RWPE1 (cell line): ENCODE measurements around the gene PTPRR.
A peak's percentile ranks its signal among the peaks of the same experiment; 100 is the strongest.

Experiments
- CTCF ChIA-PET: fragments of 350-600 bp; sonication (Branson Sonifier 250); formaldehyde crosslinking; extraction: SDS; loops from one replicate; lab custom pipeline; 2021; lab: Yijun Ruan, JAX
- POLR2A ChIA-PET: fragments of 400-600 bp; formaldehyde crosslinking; extraction: SDS; loops from one replicate; lab custom pipeline; 2020; ENCODE audit warnings: antibody characterized with exemption; ENCODE audit not compliant: low non-redundant PET; lab: Yijun Ruan, JAX
- DNase-seq: peaks from one replicate; pipeline ENCODE4 v3.0.0; 2012; ENCODE audit warnings: low spot score
- H3K27ac ChIP-seq: fragments of 450-650 bp; 2 replicates; pipeline ENCODE4 v1.5.1; 2017
- TF ChIP-seq, protein P1 (sequence below): fragments of 450-650 bp; conservative IDR thresholded peaks from 2 replicates; pipeline ENCODE4 v1.5.1; 2017; ENCODE audit warnings: low read depth, mild to moderate bottlenecking

PTPRR gene

DNA sequence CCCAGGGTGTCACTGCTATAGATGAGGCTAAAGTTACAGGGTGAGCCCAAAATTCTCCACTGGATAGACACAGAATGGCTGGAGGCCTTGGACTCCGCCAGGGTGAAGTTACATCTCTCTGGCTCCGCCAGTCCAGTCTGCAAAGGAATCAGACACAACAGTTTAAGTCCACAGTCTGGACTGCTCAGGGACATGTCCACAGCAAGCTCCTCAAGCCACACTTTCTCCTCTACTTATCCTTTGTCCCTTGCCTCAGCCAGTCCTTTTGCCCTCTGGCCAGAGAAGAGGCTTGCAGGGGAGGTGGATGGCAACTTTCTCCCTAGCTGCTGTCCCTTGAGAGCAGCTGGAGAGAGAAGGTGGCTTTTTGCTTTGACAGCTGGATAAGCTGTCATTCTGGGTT lies 311.3 kb downstream of the PTPRR start:
- TF ChIP-seq, protein P1, sequence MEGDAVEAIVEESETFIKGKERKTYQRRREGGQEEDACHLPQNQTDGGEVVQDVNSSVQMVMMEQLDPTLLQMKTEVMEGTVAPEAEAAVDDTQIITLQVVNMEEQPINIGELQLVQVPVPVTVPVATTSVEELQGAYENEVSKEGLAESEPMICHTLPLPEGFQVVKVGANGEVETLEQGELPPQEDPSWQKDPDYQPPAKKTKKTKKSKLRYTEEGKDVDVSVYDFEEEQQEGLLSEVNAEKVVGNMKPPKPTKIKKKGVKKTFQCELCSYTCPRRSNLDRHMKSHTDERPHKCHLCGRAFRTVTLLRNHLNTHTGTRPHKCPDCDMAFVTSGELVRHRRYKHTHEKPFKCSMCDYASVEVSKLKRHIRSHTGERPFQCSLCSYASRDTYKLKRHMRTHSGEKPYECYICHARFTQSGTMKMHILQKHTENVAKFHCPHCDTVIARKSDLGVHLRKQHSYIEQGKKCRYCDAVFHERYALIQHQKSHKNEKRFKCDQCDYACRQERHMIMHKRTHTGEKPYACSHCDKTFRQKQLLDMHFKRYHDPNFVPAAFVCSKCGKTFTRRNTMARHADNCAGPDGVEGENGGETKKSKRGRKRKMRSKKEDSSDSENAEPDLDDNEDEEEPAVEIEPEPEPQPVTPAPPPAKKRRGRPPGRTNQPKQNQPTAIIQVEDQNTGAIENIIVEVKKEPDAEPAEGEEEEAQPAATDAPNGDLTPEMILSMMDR, result no peak
- ChIA-PET POLR2A (no interaction called here), CTCF (no interaction called here)

DNA sequence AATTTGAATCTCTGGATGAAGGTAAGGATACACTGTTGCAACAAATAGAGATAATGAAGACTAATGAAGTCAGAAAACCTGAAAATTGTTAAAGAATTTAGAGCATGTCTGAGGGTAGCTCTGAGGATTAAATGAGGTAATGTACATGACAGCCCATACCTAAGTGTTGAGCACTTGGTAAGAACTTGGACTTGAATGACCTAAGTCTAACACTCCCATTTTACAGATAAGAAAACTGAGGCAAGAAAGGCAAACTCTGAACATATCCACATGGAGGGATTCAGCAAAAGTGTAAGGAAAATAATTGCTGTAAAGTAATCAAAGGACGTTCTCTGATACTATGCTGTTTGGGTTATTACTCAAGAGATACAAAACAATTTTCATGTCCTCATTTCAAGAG lies 312.4 kb downstream of the PTPRR start:
- no peak overlapping the region for H3K27ac ChIP-seq
- TF ChIP-seq, protein P1, result no peak
- no peak for DNase-seq
- ChIA-PET POLR2A (no interaction called here), CTCF (no interaction called here)

More for the DNA sequence above, 311.3 kb downstream of the PTPRR start:
- H3K27ac ChIP-seq, result no peak overlapping the region
- no peak for DNase-seq

DNA sequence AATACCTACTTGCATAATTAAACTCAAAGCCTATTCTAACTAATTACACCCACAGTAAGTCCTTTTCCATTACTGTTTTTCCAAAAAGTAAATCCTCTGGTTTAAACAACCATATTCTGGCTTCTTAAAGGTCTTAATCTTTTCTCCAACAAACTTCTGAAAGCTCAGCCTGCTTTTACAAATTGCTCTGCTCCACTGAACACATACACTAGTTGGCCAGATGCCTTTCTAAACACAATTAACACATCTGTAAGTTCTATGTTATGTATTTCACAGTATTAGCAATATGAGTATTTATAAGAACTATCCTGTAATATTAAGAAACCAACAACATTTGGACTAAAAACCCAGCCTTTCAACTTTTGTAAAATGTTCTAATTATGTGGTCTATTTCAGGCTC lies 313.4 kb downstream of the PTPRR start:
- no peak overlapping the region for H3K27ac ChIP-seq
- TF ChIP-seq, protein P1, result no peak
- POLR2A ChIA-PET, result no interaction called here
- DNase-seq, result no peak
- CTCF ChIA-PET, result no interaction called here

DNA sequence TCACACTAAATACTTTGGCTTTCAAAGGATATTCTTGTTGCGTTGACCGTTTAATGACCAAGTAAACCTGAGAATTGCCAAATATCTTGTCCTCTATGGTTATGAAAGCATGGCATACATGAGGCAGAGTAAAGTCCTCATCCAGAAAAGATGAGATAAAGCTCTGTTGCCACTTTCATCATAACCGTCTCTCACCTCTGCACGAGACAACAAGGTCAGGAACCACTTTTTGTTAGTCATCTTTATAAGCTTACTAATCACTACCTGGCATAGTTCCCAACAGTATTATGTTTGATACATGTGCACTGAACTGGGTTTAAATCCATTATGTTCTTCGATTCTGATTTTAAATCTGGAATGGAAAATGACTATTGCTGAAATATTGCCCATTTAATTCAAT lies 314.6 kb downstream of the PTPRR start:
- DNase-seq, result peak; percentile 43
- CTCF ChIA-PET, result interaction anchor here (1.0 kb wide), 1 partner anchor 117 kb away, joined by 3 read pairs; no protein-coding TSS in a partner anchor
- TF ChIP-seq, protein P1, result no peak
- no peak overlapping the region for H3K27ac ChIP-seq
- POLR2A ChIA-PET, result no interaction called here

DNA sequence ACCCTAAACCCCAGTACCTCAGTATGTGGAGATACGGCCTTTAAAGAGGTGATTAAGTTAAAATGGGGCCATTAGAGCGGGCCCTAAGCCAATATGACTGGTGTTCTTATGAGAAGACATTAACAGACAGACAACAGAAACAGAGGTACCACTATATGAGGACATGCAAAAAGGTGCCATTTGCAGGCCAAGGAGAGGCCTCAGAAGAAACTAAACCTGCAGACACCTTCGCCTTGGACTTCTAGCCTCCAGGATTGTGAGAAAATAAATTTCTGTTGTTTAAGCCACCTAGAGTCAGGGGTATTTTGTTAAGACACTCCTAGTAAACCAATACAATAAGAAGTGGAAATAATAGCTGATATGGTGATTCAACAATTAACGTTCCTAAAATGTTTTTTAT lies 315.9 kb downstream of the PTPRR start:
- ChIA-PET CTCF (interaction anchor here (0.5 kb wide), 1 partner anchor 725 kb away, joined by 3 read pairs; no protein-coding TSS in a partner anchor), POLR2A (no interaction called here)
- TF ChIP-seq, protein P1, result no peak
- H3K27ac ChIP-seq, result no peak overlapping the region
- DNase-seq, result no peak

DNA sequence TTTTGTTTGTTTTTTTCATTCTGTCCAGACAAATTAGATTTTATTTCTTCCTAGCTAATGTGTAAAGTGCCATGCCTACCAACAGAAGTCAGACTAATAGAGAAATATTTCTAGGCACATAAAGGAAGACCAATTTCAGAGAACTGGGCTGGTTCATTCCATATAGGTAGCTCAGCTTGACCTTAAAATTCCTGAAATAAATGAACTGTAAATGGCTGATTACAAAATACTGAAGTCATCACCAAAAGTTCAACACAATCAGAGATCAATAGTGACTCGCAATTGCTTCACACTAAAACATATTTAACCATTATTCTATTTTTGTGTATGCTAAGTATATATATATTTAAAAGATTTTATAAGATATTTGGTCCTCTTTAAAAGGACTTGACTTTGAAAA lies 317.5 kb downstream of the PTPRR start:
- POLR2A ChIA-PET, result no interaction called here
- H3K27ac ChIP-seq, result no peak overlapping the region
- TF ChIP-seq, protein P1, result no peak
- CTCF ChIA-PET, result no interaction called here
- DNase-seq, result no peak
